ENCODE data around the gene PHACTR1.
A peak's percentile ranks its signal among the peaks of the same experiment; 100 is the strongest.
"Not testable (repeated sequence)": the region's sequence is repeated elsewhere in the genome, so short reads cannot be mapped to it uniquely, and the experiment has no call there.

The PHACTR1 gene

GRCh38 chr6:13243033-13243432 is 526.5 kb downstream of the PHACTR1 start:
- DNase-seq (ENCODE audit: low read depth), result no peak

GRCh38 chr6:13243745-13244144 is 527.2 kb downstream of the PHACTR1 start:
- not testable (repeated sequence) for H3K9me3 ChIP-seq (ENCODE audit: control insufficient read depth, low read length)

More at GRCh38 chr6:13243033-13243432, 526.5 kb downstream of the PHACTR1 start:
- Histone ChIP-seq H3K4me3 (ENCODE audit: low read length) (no peak overlapping the region), H3K9ac (ENCODE audit: low read length) (no peak overlapping the region), H3K36me3 (ENCODE audit: control insufficient read depth, insufficient read depth, low read length, severe bottlenecking) (no peaks in the 10 kb centered on the region), H3K9me3 (ENCODE audit: control insufficient read depth, low read length) (no peaks in the 10 kb centered on the region), H3K27me3 (replicated peaks; ENCODE audit: control insufficient read depth, insufficient read depth, low read length) (no peaks in the 10 kb centered on the region), H3K4me1 (ENCODE audit: control insufficient read depth, insufficient read depth, low read length) (peaks cover 10% of the 10 kb centered on the region)

GRCh38 chr6:13247627-13248026 is 531.1 kb downstream of the PHACTR1 start:
- Histone ChIP-seq H3K9me3 (ENCODE audit: control insufficient read depth, low read length) (no peaks in the 10 kb centered on the region), H3K4me3 (ENCODE audit: low read length) (no peak overlapping the region), H3K36me3 (ENCODE audit: control insufficient read depth, insufficient read depth, low read length, severe bottlenecking) (no peaks in the 10 kb centered on the region), H3K9ac (ENCODE audit: low read length) (no peak overlapping the region), H3K27me3 (replicated peaks; ENCODE audit: control insufficient read depth, insufficient read depth, low read length) (no peaks in the 10 kb centered on the region), H3K4me1 (ENCODE audit: control insufficient read depth, insufficient read depth, low read length) (no peaks in the 10 kb centered on the region)
- no peak for DNase-seq (ENCODE audit: low read depth)

More at GRCh38 chr6:13243745-13244144, 527.2 kb downstream of the PHACTR1 start:
- H3K4me3 ChIP-seq (ENCODE audit: low read length); H3K9ac ChIP-seq (ENCODE audit: low read length); H3K27me3 ChIP-seq (replicated peaks; ENCODE audit: control insufficient read depth, insufficient read depth, low read length); H3K36me3 ChIP-seq (ENCODE audit: control insufficient read depth, insufficient read depth, low read length, severe bottlenecking); DNase-seq (ENCODE audit: low read depth): not testable (repeated sequence)
- peaks cover 10% of the 10 kb centered on the region for H3K4me1 ChIP-seq (ENCODE audit: control insufficient read depth, insufficient read depth, low read length)

GRCh38 chr6:13248053-13248452 is 531.5 kb downstream of the PHACTR1 start:
- Histone ChIP-seq H3K9ac (ENCODE audit: low read length) (no peak overlapping the region), H3K36me3 (ENCODE audit: control insufficient read depth, insufficient read depth, low read length, severe bottlenecking) (no peaks in the 10 kb centered on the region), H3K27me3 (replicated peaks; ENCODE audit: control insufficient read depth, insufficient read depth, low read length) (no peaks in the 10 kb centered on the region), H3K4me3 (ENCODE audit: low read length) (no peak overlapping the region), H3K4me1 (ENCODE audit: control insufficient read depth, insufficient read depth, low read length) (no peaks in the 10 kb centered on the region), H3K9me3 (ENCODE audit: control insufficient read depth, low read length) (no peaks in the 10 kb centered on the region)
- DNase-seq (ENCODE audit: low read depth), result peak; percentile 22

GRCh38 chr6:13248584-13248985 is 532.0 kb downstream of the PHACTR1 start:
- Histone ChIP-seq H3K4me3 (ENCODE audit: low read length) (no peak overlapping the region), H3K36me3 (ENCODE audit: control insufficient read depth, insufficient read depth, low read length, severe bottlenecking) (no peaks in the 10 kb centered on the region), H3K4me1 (ENCODE audit: control insufficient read depth, insufficient read depth, low read length) (no peaks in the 10 kb centered on the region), H3K9me3 (ENCODE audit: control insufficient read depth, low read length) (no peaks in the 10 kb centered on the region), H3K9ac (ENCODE audit: low read length) (no peak overlapping the region), H3K27me3 (replicated peaks; ENCODE audit: control insufficient read depth, insufficient read depth, low read length) (no peaks in the 10 kb centered on the region)
- no peak for DNase-seq (ENCODE audit: low read depth)

- H3K9ac ChIP-seq (ENCODE audit: low read length), result no peak overlapping the region
- H3K4me1 ChIP-seq (ENCODE audit: control insufficient read depth, insufficient read depth, low read length), result no peaks in the 10 kb centered on the region
- no peaks in the 10 kb centered on the region for H3K27me3 ChIP-seq (replicated peaks; ENCODE audit: control insufficient read depth, insufficient read depth, low read length)
- H3K36me3 ChIP-seq (ENCODE audit: control insufficient read depth, insufficient read depth, low read length, severe bottlenecking), result no peaks in the 10 kb centered on the region
- H3K4me3 ChIP-seq (ENCODE audit: low read length), result no peak overlapping the region
- no peak for DNase-seq (ENCODE audit: low read depth)
- no peaks in the 10 kb centered on the region for H3K9me3 ChIP-seq (ENCODE audit: control insufficient read depth, low read length)
These were observed 532.4 kb downstream of the PHACTR1 start for GRCh38 chr6:13248994-13249393.

- Histone ChIP-seq H3K9ac (ENCODE audit: low read length) (no peak overlapping the region), H3K4me1 (ENCODE audit: control insufficient read depth, insufficient read depth, low read length) (no peaks in the 10 kb centered on the region), H3K27me3 (replicated peaks; ENCODE audit: control insufficient read depth, insufficient read depth, low read length) (no peaks in the 10 kb centered on the region), H3K36me3 (ENCODE audit: control insufficient read depth, insufficient read depth, low read length, severe bottlenecking) (no peaks in the 10 kb centered on the region), H3K9me3 (ENCODE audit: control insufficient read depth, low read length) (peaks cover 6% of the 10 kb centered on the region), H3K4me3 (ENCODE audit: low read length) (no peak overlapping the region)
- no peak for DNase-seq (ENCODE audit: low read depth)
These were observed 533.2 kb downstream of the PHACTR1 start for GRCh38 chr6:13249817-13250216.

- Histone ChIP-seq H3K9ac (ENCODE audit: low read length) (no peak overlapping the region), H3K36me3 (ENCODE audit: control insufficient read depth, insufficient read depth, low read length, severe bottlenecking) (no peaks in the 10 kb centered on the region), H3K4me3 (ENCODE audit: low read length) (no peak overlapping the region), H3K4me1 (ENCODE audit: control insufficient read depth, insufficient read depth, low read length) (no peaks in the 10 kb centered on the region), H3K9me3 (ENCODE audit: control insufficient read depth, low read length) (peaks cover 14% of the 10 kb centered on the region), H3K27me3 (replicated peaks; ENCODE audit: control insufficient read depth, insufficient read depth, low read length) (no peaks in the 10 kb centered on the region)
- DNase-seq (ENCODE audit: low read depth), result no peak
These were observed 534.1 kb downstream of the PHACTR1 start for GRCh38 chr6:13250703-13251102.

- Histone ChIP-seq H3K36me3 (ENCODE audit: control insufficient read depth, insufficient read depth, low read length, severe bottlenecking) (no peaks in the 10 kb centered on the region), H3K4me1 (ENCODE audit: control insufficient read depth, insufficient read depth, low read length) (peaks cover 3% of the 10 kb centered on the region), H3K4me3 (ENCODE audit: low read length) (no peak overlapping the region), H3K27me3 (replicated peaks; ENCODE audit: control insufficient read depth, insufficient read depth, low read length) (no peaks in the 10 kb centered on the region), H3K9ac (ENCODE audit: low read length) (no peak overlapping the region), H3K9me3 (ENCODE audit: control insufficient read depth, low read length) (peaks cover 20% of the 10 kb centered on the region)
- no peak for DNase-seq (ENCODE audit: low read depth)
These were observed 534.7 kb downstream of the PHACTR1 start for GRCh38 chr6:13251242-13251641.

GRCh38 chr6:13252790-13253189 is 536.2 kb downstream of the PHACTR1 start:
- no peak overlapping the region for H3K9ac ChIP-seq (ENCODE audit: low read length)
- H3K27me3 ChIP-seq (replicated peaks; ENCODE audit: control insufficient read depth, insufficient read depth, low read length), result no peaks in the 10 kb centered on the region
- H3K4me3 ChIP-seq (ENCODE audit: low read length), result no peak overlapping the region
- no peaks in the 10 kb centered on the region for H3K36me3 ChIP-seq (ENCODE audit: control insufficient read depth, insufficient read depth, low read length, severe bottlenecking)
- H3K9me3 ChIP-seq (ENCODE audit: control insufficient read depth, low read length), result peaks cover 22% of the 10 kb centered on the region
- peaks cover 7% of the 10 kb centered on the region for H3K4me1 ChIP-seq (ENCODE audit: control insufficient read depth, insufficient read depth, low read length)
- DNase-seq (ENCODE audit: low read depth), result no peak

- Histone ChIP-seq H3K9ac (ENCODE audit: low read length) (no peak overlapping the region), H3K4me1 (ENCODE audit: control insufficient read depth, insufficient read depth, low read length) (peaks cover 7% of the 10 kb centered on the region), H3K27me3 (replicated peaks; ENCODE audit: control insufficient read depth, insufficient read depth, low read length) (no peaks in the 10 kb centered on the region), H3K36me3 (ENCODE audit: control insufficient read depth, insufficient read depth, low read length, severe bottlenecking) (no peaks in the 10 kb centered on the region), H3K4me3 (ENCODE audit: low read length) (no peak overlapping the region), H3K9me3 (ENCODE audit: control insufficient read depth, low read length) (peaks cover 22% of the 10 kb centered on the region)
- DNase-seq (ENCODE audit: low read depth), result no peak
These were observed 536.7 kb downstream of the PHACTR1 start for GRCh38 chr6:13253272-13253671.

- Histone ChIP-seq H3K4me3 (ENCODE audit: low read length) (no peak overlapping the region), H3K36me3 (ENCODE audit: control insufficient read depth, insufficient read depth, low read length, severe bottlenecking) (no peaks in the 10 kb centered on the region), H3K9me3 (ENCODE audit: control insufficient read depth, low read length) (peaks cover 22% of the 10 kb centered on the region), H3K9ac (ENCODE audit: low read length) (no peak overlapping the region), H3K27me3 (replicated peaks; ENCODE audit: control insufficient read depth, insufficient read depth, low read length) (no peaks in the 10 kb centered on the region), H3K4me1 (ENCODE audit: control insufficient read depth, insufficient read depth, low read length) (peaks cover 7% of the 10 kb centered on the region)
- no peak for DNase-seq (ENCODE audit: low read depth)
These were observed 539.9 kb downstream of the PHACTR1 start for GRCh38 chr6:13256266-13257001.
